Astrocyte (in vitro differentiated cells and primary cell): Measurements from ENCODE around the gene MKI67. TPM values are rescaled to one million over a fixed set of nuclear protein-coding genes. Genes with fewer than 3 reads are reported as not detected.

ENCODE experiments used
- DNase-seq: peaks from one replicate; pipeline ENCODE4 v3.0.0-alpha.2; 2010; ENCODE audit warnings: low read depth
- FAIRE-seq: peaks from 2 replicates; lab custom pipeline; 2011; peaks lifted over from hg19 to GRCh38; lab: Jason Lieb, UNC
- H2AFZ ChIP-seq: 2 replicates; pipeline ENCODE4 v1.6.0; 2012; ENCODE audit warnings: low read depth, low read length, inconsistent platforms
- H3K27ac ChIP-seq: 2 replicates; pipeline ENCODE4 v1.5.1; 2011; ENCODE audit warnings: low read depth, low read length, inconsistent platforms
- H3K27me3 ChIP-seq: 2 replicates; pipeline ENCODE4 v1.6.0; 2011; ENCODE audit warnings: low read length, inconsistent platforms; ENCODE audit not compliant: insufficient read depth
- H3K36me3 ChIP-seq: 2 replicates; pipeline ENCODE4 v1.5.1; 2011; ENCODE audit warnings: low read length, inconsistent platforms; ENCODE audit not compliant: insufficient read depth
- H3K4me1 ChIP-seq: 2 replicates; pipeline ENCODE4 v1.5.1; 2011; ENCODE audit warnings: low read length, inconsistent platforms; ENCODE audit not compliant: insufficient read depth
- H3K4me2 ChIP-seq: 2 replicates; pipeline ENCODE4 v1.6.0; 2012; ENCODE audit warnings: low read length, inconsistent platforms
- H3K4me3 ChIP-seq: 2 replicates; pipeline ENCODE4 v1.5.1; 2011; ENCODE audit warnings: low read depth, mild to moderate bottlenecking, low read length, inconsistent platforms; ENCODE audit not compliant: insufficient read depth
- H3K79me2 ChIP-seq: 2 replicates; pipeline ENCODE4 v1.6.0; 2012; ENCODE audit warnings: mild to moderate bottlenecking, low read length, inconsistent platforms; ENCODE audit not compliant: insufficient read depth
- H3K9ac ChIP-seq: 2 replicates; pipeline ENCODE4 v1.6.0; 2012; ENCODE audit warnings: mild to moderate bottlenecking, low read length, inconsistent platforms
- H3K9me3 ChIP-seq: 2 replicates; pipeline ENCODE4 v1.5.1; 2012; ENCODE audit warnings: low read depth, mild to moderate bottlenecking, low read length, inconsistent platforms; ENCODE audit not compliant: insufficient read depth
- H4K20me1 ChIP-seq: 2 replicates; pipeline ENCODE4 v1.6.0; 2012; ENCODE audit warnings: low read length, inconsistent platforms; ENCODE audit not compliant: insufficient read depth
- H3K27ac Mint-ChIP-seq: one replicate; pipeline ENCODE4 v1.8.0; 2021; ENCODE audit warnings: mild to moderate bottlenecking, mixed read lengths; ENCODE audit not compliant: unreplicated experiment
- H3K27me3 Mint-ChIP-seq: one replicate; pipeline ENCODE4 v1.8.0; 2021; ENCODE audit warnings: low read depth, mixed read lengths; ENCODE audit not compliant: unreplicated experiment
- H3K36me3 Mint-ChIP-seq: one replicate; pipeline ENCODE4 v1.8.0; 2021; ENCODE audit warnings: low read depth, mixed read lengths; ENCODE audit not compliant: unreplicated experiment
- H3K4me1 Mint-ChIP-seq: one replicate; pipeline ENCODE4 v1.8.0; 2021; ENCODE audit warnings: low read depth, mixed read lengths; ENCODE audit not compliant: unreplicated experiment
- H3K4me3 Mint-ChIP-seq: one replicate; pipeline ENCODE4 v1.8.0; 2021; ENCODE audit warnings: mild to moderate bottlenecking, moderate library complexity, mixed read lengths; ENCODE audit not compliant: unreplicated experiment
- H3K9me3 Mint-ChIP-seq: one replicate; pipeline ENCODE4 v1.8.0; 2021; ENCODE audit warnings: mild to moderate bottlenecking, mixed read lengths; ENCODE audit not compliant: unreplicated experiment
- CTCF ChIP-seq: IDR thresholded peaks from 2 replicates; pipeline ENCODE4 v1.5.1; 2011; ENCODE audit warnings: low read depth, mild to moderate bottlenecking, inconsistent platforms, low read length, moderate library complexity; ENCODE audit not compliant: insufficient read depth
- EZH2 ChIP-seq: IDR thresholded peaks from 2 replicates; pipeline ENCODE4 v1.6.1; 2012; ENCODE audit warnings: mild to moderate bottlenecking, low read length, inconsistent platforms; ENCODE audit not compliant: insufficient read depth
- total RNA-seq: library from RNA; stranded (reverse); gene quantifications from 2 replicates; pipeline ENCODE4 v1.2.1, GENCODE V29; 2021

The MKI67 gene
- total RNA-seq, 1 donor from 2014 or later, result 4.6 TPM

- Histone ChIP-seq H3K27me3 (no peaks in the 10 kb centered on the region), H4K20me1 (no peaks in the 10 kb centered on the region), H3K36me3 (no peaks in the 10 kb centered on the region), H3K9me3 (no peaks in the 10 kb centered on the region), H3K4me1 (no peaks in the 10 kb centered on the region), H3K4me2 (no peak overlapping the region), H3K27ac (no peak overlapping the region), H3K79me2 (no peaks in the 10 kb centered on the region), H3K9ac (no peak overlapping the region), H3K4me3 (no peak overlapping the region), H2AFZ (no peak overlapping the region)
- Mint-ChIP-seq H3K4me1 (no peaks in the 10 kb centered on the region), H3K27me3 (peaks cover 29% of the 10 kb centered on the region), H3K36me3 (no peaks in the 10 kb centered on the region), H3K4me3 (no peak overlapping the region), H3K27ac (no peak overlapping the region), H3K9me3 (no peaks in the 10 kb centered on the region)
- TF ChIP-seq EZH2 (no peak), CTCF (no peak)
- DNase-seq, result no peak
- no peak for FAIRE-seq
Observed at GRCh38 chr10:128165536-128165935, 39.3 kb upstream of the MKI67 start.

GRCh38 chr10:128163701-128164100, 37.5 kb upstream of the MKI67 start:
- Histone ChIP-seq H3K36me3 (no peaks in the 10 kb centered on the region), H4K20me1 (no peaks in the 10 kb centered on the region), H3K9ac (no peak overlapping the region), H3K4me2 (no peak overlapping the region), H3K27me3 (no peaks in the 10 kb centered on the region), H2AFZ (no peak overlapping the region), H3K27ac (no peak overlapping the region), H3K79me2 (no peaks in the 10 kb centered on the region), H3K4me1 (no peaks in the 10 kb centered on the region), H3K9me3 (no peaks in the 10 kb centered on the region), H3K4me3 (no peak overlapping the region)
- H3K27ac Mint-ChIP-seq, result no peak overlapping the region
- TF ChIP-seq EZH2 (no peak), CTCF (no peak)
- FAIRE-seq (no peak), DNase-seq (no peak)
- no peak overlapping the region for H3K4me3 Mint-ChIP-seq
- H3K36me3 Mint-ChIP-seq, result no peaks in the 10 kb centered on the region
- no peaks in the 10 kb centered on the region for H3K9me3 Mint-ChIP-seq
- no peaks in the 10 kb centered on the region for H3K4me1 Mint-ChIP-seq
- peaks cover 29% of the 10 kb centered on the region for H3K27me3 Mint-ChIP-seq

GRCh38 chr10:128161031-128161430, 34.8 kb upstream of the MKI67 start:
- Histone ChIP-seq H3K27ac (no peak overlapping the region), H3K9ac (no peak overlapping the region), H3K27me3 (peaks cover 2% of the 10 kb centered on the region), H3K4me3 (no peak overlapping the region), H4K20me1 (no peaks in the 10 kb centered on the region), H3K4me1 (no peaks in the 10 kb centered on the region), H3K36me3 (no peaks in the 10 kb centered on the region), H3K4me2 (no peak overlapping the region), H3K9me3 (no peaks in the 10 kb centered on the region), H2AFZ (no peak overlapping the region), H3K79me2 (no peaks in the 10 kb centered on the region)
- DNase-seq (no peak), FAIRE-seq (no peak)
- no peak overlapping the region for H3K4me3 Mint-ChIP-seq
- H3K27me3 Mint-ChIP-seq, result peaks cover 39% of the 10 kb centered on the region
- H3K36me3 Mint-ChIP-seq, result no peaks in the 10 kb centered on the region
- H3K9me3 Mint-ChIP-seq, result no peaks in the 10 kb centered on the region
- TF ChIP-seq EZH2 (no peak), CTCF (no peak)
- H3K4me1 Mint-ChIP-seq, result no peaks in the 10 kb centered on the region
- no peak overlapping the region for H3K27ac Mint-ChIP-seq
